ENCODE measurements around the gene TRAK1.

TRAK1 gene

GRCh38 chr3:42177801-42178150, 86.6 kb downstream of the TRAK1 start:
- no peak for FAIRE-seq
- DNase-seq (ENCODE audit: insufficient read length): no peak
- no peak for TF ChIP-seq POLR2A (IDR thresholded peaks at IDR 0.05; ENCODE audit: low read depth, low read length)
- TF ChIP-seq TAF1 (IDR thresholded peaks at IDR 0.05; ENCODE audit: borderline replicate concordance, low read depth, low read length): no peak
- no peak for TF ChIP-seq POLR2AphosphoS5 (IDR thresholded peaks at IDR 0.05; ENCODE audit: low read depth, low read length)

GRCh38 chr3:42179110-42179725, 88.1 kb downstream of the TRAK1 start:
- no peak for DNase-seq (ENCODE audit: insufficient read length)
- no peak for FAIRE-seq

GRCh38 chr3:42180901-42181300, 89.7 kb downstream of the TRAK1 start:
- DNase-seq (ENCODE audit: insufficient read length) (no peak), FAIRE-seq (no peak)
- TF ChIP-seq POLR2A (IDR thresholded peaks at IDR 0.05; ENCODE audit: low read depth, low read length) (no peak), TAF1 (IDR thresholded peaks at IDR 0.05; ENCODE audit: borderline replicate concordance, low read depth, low read length) (no peak), POLR2AphosphoS5 (IDR thresholded peaks at IDR 0.05; ENCODE audit: low read depth, low read length) (no peak)

More at GRCh38 chr3:42179110-42179725, 88.1 kb downstream of the TRAK1 start:
- TF ChIP-seq POLR2A (IDR thresholded peaks at IDR 0.05; ENCODE audit: low read depth, low read length) (no peak), TAF1 (IDR thresholded peaks at IDR 0.05; ENCODE audit: borderline replicate concordance, low read depth, low read length) (no peak), POLR2AphosphoS5 (IDR thresholded peaks at IDR 0.05; ENCODE audit: low read depth, low read length) (no peak)

- TF ChIP-seq POLR2A (IDR thresholded peaks at IDR 0.05; ENCODE audit: low read depth, low read length) (no peak), POLR2AphosphoS5 (IDR thresholded peaks at IDR 0.05; ENCODE audit: low read depth, low read length) (no peak), TAF1 (IDR thresholded peaks at IDR 0.05; ENCODE audit: borderline replicate concordance, low read depth, low read length) (no peak)
- FAIRE-seq (no peak), DNase-seq (ENCODE audit: insufficient read length) (no peak)
These were observed 91.4 kb downstream of the TRAK1 start for GRCh38 chr3:42182555-42182954.

GRCh38 chr3:42183991-42184632, 93.0 kb downstream of the TRAK1 start:
- DNase-seq (ENCODE audit: insufficient read length) (no peak), FAIRE-seq (no peak)
- TF ChIP-seq TAF1 (IDR thresholded peaks at IDR 0.05; ENCODE audit: borderline replicate concordance, low read depth, low read length): no peak
- TF ChIP-seq POLR2AphosphoS5 (IDR thresholded peaks at IDR 0.05; ENCODE audit: low read depth, low read length): no peak
- TF ChIP-seq POLR2A (IDR thresholded peaks at IDR 0.05; ENCODE audit: low read depth, low read length): no peak

GRCh38 chr3:42184651-42185443, 93.7 kb downstream of the TRAK1 start:
- DNase-seq (ENCODE audit: insufficient read length): no peak
- TF ChIP-seq POLR2AphosphoS5 (IDR thresholded peaks at IDR 0.05; ENCODE audit: low read depth, low read length) (no peak), TAF1 (IDR thresholded peaks at IDR 0.05; ENCODE audit: borderline replicate concordance, low read depth, low read length) (no peak)
- FAIRE-seq: no peak

- DNase-seq (ENCODE audit: insufficient read length) (no peak), FAIRE-seq (no peak)
- TF ChIP-seq POLR2A (IDR thresholded peaks at IDR 0.05; ENCODE audit: low read depth, low read length): no peak
These were observed 96.8 kb downstream of the TRAK1 start for GRCh38 chr3:42187936-42188335.

- FAIRE-seq: no peak
- DNase-seq (ENCODE audit: insufficient read length): no peak
- TF ChIP-seq TAF1 (IDR thresholded peaks at IDR 0.05; ENCODE audit: borderline replicate concordance, low read depth, low read length) (no peak), POLR2A (IDR thresholded peaks at IDR 0.05; ENCODE audit: low read depth, low read length) (no peak), POLR2AphosphoS5 (IDR thresholded peaks at IDR 0.05; ENCODE audit: low read depth, low read length) (no peak)
These were observed 97.2 kb downstream of the TRAK1 start for GRCh38 chr3:42188376-42188775.

- no peak for TF ChIP-seq POLR2A (IDR thresholded peaks at IDR 0.05; ENCODE audit: low read depth, low read length)
- TF ChIP-seq POLR2AphosphoS5 (IDR thresholded peaks at IDR 0.05; ENCODE audit: low read depth, low read length): no peak
- no peak for TF ChIP-seq TAF1 (IDR thresholded peaks at IDR 0.05; ENCODE audit: borderline replicate concordance, low read depth, low read length)
- FAIRE-seq (no peak), DNase-seq (ENCODE audit: insufficient read length) (no peak)
These were observed 97.9 kb downstream of the TRAK1 start for GRCh38 chr3:42189001-42189460.

- TF ChIP-seq POLR2A (IDR thresholded peaks at IDR 0.05; ENCODE audit: low read depth, low read length): no peak
- TF ChIP-seq POLR2AphosphoS5 (IDR thresholded peaks at IDR 0.05; ENCODE audit: low read depth, low read length): no peak
- TF ChIP-seq TAF1 (IDR thresholded peaks at IDR 0.05; ENCODE audit: borderline replicate concordance, low read depth, low read length): no peak
- FAIRE-seq (no peak), DNase-seq (ENCODE audit: insufficient read length) (no peak)
These were observed 98.6 kb downstream of the TRAK1 start for GRCh38 chr3:42189736-42190135.

GRCh38 chr3:42190701-42191442, 99.7 kb downstream of the TRAK1 start:
- FAIRE-seq: peak; percentile 87
- no peak for TF ChIP-seq POLR2A (IDR thresholded peaks at IDR 0.05; ENCODE audit: low read depth, low read length)
- no peak for TF ChIP-seq TAF1 (IDR thresholded peaks at IDR 0.05; ENCODE audit: borderline replicate concordance, low read depth, low read length)
- TF ChIP-seq POLR2AphosphoS5 (IDR thresholded peaks at IDR 0.05; ENCODE audit: low read depth, low read length): no peak
- no peak for DNase-seq (ENCODE audit: insufficient read length)
